MCF 10A (cell line): Measurements from ENCODE around the gene INTS12. TPM values are rescaled to one million over a fixed set of nuclear protein-coding genes. Genes with fewer than 3 reads are reported as not detected.
"Not testable (repeated sequence)": the region's sequence is repeated elsewhere in the genome, so short reads cannot be mapped to it uniquely, and the experiment has no call there.

ENCODE experiments used
- BruUV-seq: library from RNA; stranded (reverse); fragments of 400-500 nt; replicated peaks from 2 replicates; lab custom pipeline; 2021; lab: Mats Ljungman, UMichigan
- CTCF ChIA-PET: fragments of 300-600 bp; sonication (Branson Sonifier 250); formaldehyde crosslinking; extraction: SDS; loops from one replicate; lab custom pipeline; 2021; ENCODE audit warnings: antibody characterized with exemption, inconsistent platforms; lab: Yijun Ruan, JAX
- POLR2A ChIA-PET: fragments of 300-600, 350-650 bp; sonication (Branson Sonifier 250); formaldehyde crosslinking; extraction: SDS; loops from one replicate; lab custom pipeline; 2020; ENCODE audit warnings: antibody characterized with exemption, inconsistent platforms; lab: Yijun Ruan, JAX
- DNase-seq: peaks from one replicate; pipeline ENCODE4 v3.0.0-alpha.2; 2018; ENCODE audit not compliant: unreplicated experiment
- H3K27ac Mint-ChIP-seq: one replicate; pipeline ENCODE4 v1.8.0; 2022; ENCODE audit warnings: mild to moderate bottlenecking, low read depth, mixed read lengths; ENCODE audit not compliant: unreplicated experiment
- H3K27me3 Mint-ChIP-seq: one replicate; pipeline ENCODE4 v1.8.0; 2022; ENCODE audit warnings: mixed read lengths; ENCODE audit not compliant: insufficient read depth, unreplicated experiment
- H3K36me3 Mint-ChIP-seq: one replicate; pipeline ENCODE4 v1.8.0; 2022; ENCODE audit warnings: mild to moderate bottlenecking, moderate library complexity, mixed read lengths; ENCODE audit not compliant: insufficient read depth, unreplicated experiment
- H3K4me1 Mint-ChIP-seq: one replicate; pipeline ENCODE4 v1.8.0; 2022; ENCODE audit warnings: mixed read lengths; ENCODE audit not compliant: insufficient read depth, unreplicated experiment
- H3K4me3 Mint-ChIP-seq: one replicate; pipeline ENCODE4 v1.8.0; 2022; ENCODE audit warnings: mild to moderate bottlenecking, moderate library complexity, mixed read lengths; ENCODE audit not compliant: unreplicated experiment
- H3K9me3 Mint-ChIP-seq: one replicate; pipeline ENCODE4 v1.8.0; 2022; ENCODE audit warnings: mixed read lengths; ENCODE audit not compliant: unreplicated experiment
- CTCF ChIP-seq: fragments of 200-600 bp; IDR thresholded peaks from one replicate; pipeline ENCODE4 v1.8.0; 2022; ENCODE audit warnings: antibody characterized with exemption, mild to moderate bottlenecking; ENCODE audit not compliant: unreplicated experiment
- intact Hi-C: fragments of 100-400 bp; cut with micrococcal nuclease; formaldehyde crosslinking; loops from 2 replicates; pipeline ENCODE4 v1.14.1; 2022
- total RNA-seq: library from RNA; stranded (reverse); gene quantifications from 2 replicates; pipeline ENCODE4 v1.2.3, GENCODE V29; 2022

INTS12 gene
- total RNA-seq, 1 experiment from 2014 or later = 40.0 TPM

GRCh38 chr4:105709081-105709450 lies 577 bp upstream of the INTS12 start:
- peak; percentile 46 for DNase-seq
- no peak for TF ChIP-seq CTCF
- POLR2A ChIA-PET = interaction anchor here (1.0 to 4.6 kb wide), 8 partner anchors 10 to 1712 kb away, joined by 3 to 34 read pairs (median 4); partner anchors contain the start of genes PPA2 and TBCK
- H3K27ac Mint-ChIP-seq = peak overlapping the region; percentile 91
- intact Hi-C loops = loop anchor here (2.0 kb wide), 1 partner anchor 492 kb away; no protein-coding TSS in a partner anchor
- peaks cover 6% of the 10 kb centered on the region for H3K9me3 Mint-ChIP-seq
- peaks cover 28% of the 10 kb centered on the region for H3K4me1 Mint-ChIP-seq
- H3K27me3 Mint-ChIP-seq = no peaks in the 10 kb centered on the region
- CTCF ChIA-PET = interaction anchor here (0.9 to 6.6 kb wide), 3 partner anchors 26 to 235 kb away, joined by 4 to 39 read pairs (median 8); partner anchors contain the start of gene PPA2
- BruUV-seq = no TSS peak
- H3K36me3 Mint-ChIP-seq = no peaks in the 10 kb centered on the region
- peak overlapping the region; percentile 86 for H3K4me3 Mint-ChIP-seq

GRCh38 chr4:105707782-105708180 lies 708 bp downstream of the INTS12 start:
- H3K9me3 Mint-ChIP-seq = peaks cover 6% of the 10 kb centered on the region
- H3K4me1 Mint-ChIP-seq = peaks cover 26% of the 10 kb centered on the region
- H3K27me3 Mint-ChIP-seq = no peaks in the 10 kb centered on the region
- CTCF ChIA-PET = interaction anchor here (0.6 to 1.8 kb wide), 8 partner anchors 9 to 493 kb away, joined by 3 to 8 read pairs (median 3); partner anchors contain the start of gene PPA2
- H3K4me3 Mint-ChIP-seq = peak overlapping the region; percentile 86
- no peaks in the 10 kb centered on the region for H3K36me3 Mint-ChIP-seq
- POLR2A ChIA-PET = interaction anchor here (0.8 to 4.6 kb wide), 8 partner anchors 9 to 234 kb away, joined by 3 to 34 read pairs (median 4); partner anchors contain the start of gene PPA2
- intact Hi-C loops = loop anchor here (2.0 kb wide), 1 partner anchor 493 kb away; no protein-coding TSS in a partner anchor
- TF ChIP-seq CTCF = no peak
- peak overlapping the region; percentile 91 for H3K27ac Mint-ChIP-seq
- no peak for DNase-seq
- BruUV-seq = TSS peak; percentile 60

GRCh38 chr4:105698607-105699006 lies 9.9 kb downstream of the INTS12 start:
- ChIA-PET POLR2A (interaction anchor here (1.1 kb wide), 1 partner anchor 9 kb away, joined by 4 read pairs; the partner anchor contains the start of genes GSTCD and INTS12), CTCF (interaction anchor here (1.0 to 1.3 kb wide), 2 partner anchors 9 to 67 kb away, joined by 3 read pairs; no protein-coding TSS in a partner anchor)
- H3K27me3 Mint-ChIP-seq = no peaks in the 10 kb centered on the region
- no TSS peak for BruUV-seq
- intact Hi-C loops = no loop called here
- no peak overlapping the region for H3K27ac Mint-ChIP-seq
- TF ChIP-seq CTCF = no peak
- no peaks in the 10 kb centered on the region for H3K9me3 Mint-ChIP-seq
- no peak overlapping the region for H3K4me3 Mint-ChIP-seq
- peaks cover 48% of the 10 kb centered on the region for H3K36me3 Mint-ChIP-seq
- no peaks in the 10 kb centered on the region for H3K4me1 Mint-ChIP-seq
- no peak for DNase-seq

- H3K36me3 Mint-ChIP-seq = peaks cover 63% of the 10 kb centered on the region
- H3K4me1 Mint-ChIP-seq, H3K9me3 Mint-ChIP-seq, H3K27ac Mint-ChIP-seq, intact Hi-C loops, BruUV-seq, H3K4me3 Mint-ChIP-seq, DNase-seq, H3K27me3 Mint-ChIP-seq: not testable (repeated sequence)
- ChIA-PET POLR2A (interaction anchor here (0.6 to 0.7 kb wide), 3 partner anchors 28 to 1743 kb away, joined by 3 read pairs; no protein-coding TSS in a partner anchor), CTCF (interaction anchor here (1.0 kb wide), 1 partner anchor 65 kb away, joined by 5 read pairs; no protein-coding TSS in a partner anchor)
Observed at GRCh38 chr4:105695832-105696231, 12.7 kb downstream of the INTS12 start.

- H3K9me3 Mint-ChIP-seq, DNase-seq, H3K27ac Mint-ChIP-seq, BruUV-seq, H3K4me1 Mint-ChIP-seq, H3K27me3 Mint-ChIP-seq, intact Hi-C loops, H3K4me3 Mint-ChIP-seq: not testable (repeated sequence)
- CTCF ChIA-PET = interaction anchor here (0.6 to 1.0 kb wide), 2 partner anchors 16 to 64 kb away, joined by 3 to 5 read pairs; no protein-coding TSS in a partner anchor
- peaks cover 60% of the 10 kb centered on the region for H3K36me3 Mint-ChIP-seq
- POLR2A ChIA-PET = interaction anchor here (0.7 kb wide), 1 partner anchor 27 kb away, joined by 3 read pairs; no protein-coding TSS in a partner anchor
Observed at GRCh38 chr4:105694812-105695211, 13.7 kb downstream of the INTS12 start.
